Measurements from ENCODE around the gene TRIB2. TPM values are rescaled to one million over a fixed set of nuclear protein-coding genes. Genes with fewer than 3 reads are reported as not detected.

The TRIB2 gene
- total RNA-seq: 10 to 100 TPM in 5 of 6 experiments, 1 to 10 TPM in 1; 9.1 to 24.4 (median 15.3) TPM
- long read RNA-seq, partial matches to known transcripts: 0 of 1 reads
- long read RNA-seq, other reads (novel, unspliced or antisense): 1 of 1 reads

DNA sequence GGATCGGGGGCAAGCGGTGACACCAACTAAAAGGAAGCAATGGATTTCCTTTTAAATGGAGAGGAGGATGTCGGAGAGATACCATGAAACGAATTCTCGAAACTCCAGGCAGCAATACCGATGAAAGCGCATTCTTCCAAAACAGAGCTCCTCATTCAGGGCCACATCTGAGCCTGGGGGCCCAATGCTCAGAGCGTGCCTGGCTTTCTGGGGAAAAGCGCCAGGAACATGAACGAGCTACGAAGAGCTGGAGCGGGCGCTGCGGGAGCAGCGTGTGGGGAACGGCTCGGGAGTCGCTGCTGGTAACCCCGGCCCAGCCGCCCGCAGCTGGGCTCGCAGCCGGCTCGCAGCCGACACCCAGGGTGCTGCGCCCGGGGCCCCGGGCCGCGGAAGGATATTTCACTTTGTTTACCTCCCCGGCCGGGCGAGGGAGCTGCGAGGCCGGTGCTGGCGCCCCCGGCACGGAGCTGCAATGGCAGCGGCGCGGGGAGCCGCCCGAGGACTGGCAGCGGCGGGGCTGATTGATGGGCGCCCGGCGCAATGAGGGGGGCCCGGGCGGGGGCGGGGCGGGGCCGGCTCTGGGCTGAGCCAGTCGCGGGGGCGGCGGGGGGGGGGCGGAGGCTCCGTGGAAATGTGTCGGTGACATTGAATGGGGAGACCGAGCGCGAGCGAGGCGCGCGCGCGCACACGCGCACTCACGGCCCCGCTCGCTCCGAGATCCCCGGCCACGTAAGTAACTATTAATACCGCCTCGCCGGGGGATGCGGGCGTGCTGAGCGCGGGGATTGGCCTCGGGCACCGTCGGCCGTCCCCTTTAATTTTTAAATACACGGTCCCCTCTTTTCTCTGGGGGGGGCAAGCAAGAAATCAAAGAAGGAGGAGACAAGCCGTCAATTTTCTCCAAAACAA, at the start of gene TRIB2:
Gene TRIB2 (plus strand): TSS at position 655 of the 909 bp plus-strand sequence. CDS start 1,372 bp downstream, outside the sequence.
- intact Hi-C loops (cut with DNase I): no loop called here
- Histone ChIP-seq H3K9me3 (no peaks in the 10 kb centered on the region), H3K4me1 (peaks cover 0 to 22% (median 0%) of the 10 kb centered on the region in 4 donors), H3K27ac (peak within 1 kb of the TSS; percentile 91 to 95 (median 95)), H3K27me3 (no peaks in the 10 kb centered on the region), H3K36me3 (no peaks in the 10 kb centered on the region), H3K4me3 (peak within 1 kb of the TSS; percentile 68 to 77 (median 73))
- ATAC-seq (peak; percentile 74 to 91 (median 84)), DNase-seq (peak; percentile 90 to 94 (median 91))
- TF ChIP-seq, protein P1, sequence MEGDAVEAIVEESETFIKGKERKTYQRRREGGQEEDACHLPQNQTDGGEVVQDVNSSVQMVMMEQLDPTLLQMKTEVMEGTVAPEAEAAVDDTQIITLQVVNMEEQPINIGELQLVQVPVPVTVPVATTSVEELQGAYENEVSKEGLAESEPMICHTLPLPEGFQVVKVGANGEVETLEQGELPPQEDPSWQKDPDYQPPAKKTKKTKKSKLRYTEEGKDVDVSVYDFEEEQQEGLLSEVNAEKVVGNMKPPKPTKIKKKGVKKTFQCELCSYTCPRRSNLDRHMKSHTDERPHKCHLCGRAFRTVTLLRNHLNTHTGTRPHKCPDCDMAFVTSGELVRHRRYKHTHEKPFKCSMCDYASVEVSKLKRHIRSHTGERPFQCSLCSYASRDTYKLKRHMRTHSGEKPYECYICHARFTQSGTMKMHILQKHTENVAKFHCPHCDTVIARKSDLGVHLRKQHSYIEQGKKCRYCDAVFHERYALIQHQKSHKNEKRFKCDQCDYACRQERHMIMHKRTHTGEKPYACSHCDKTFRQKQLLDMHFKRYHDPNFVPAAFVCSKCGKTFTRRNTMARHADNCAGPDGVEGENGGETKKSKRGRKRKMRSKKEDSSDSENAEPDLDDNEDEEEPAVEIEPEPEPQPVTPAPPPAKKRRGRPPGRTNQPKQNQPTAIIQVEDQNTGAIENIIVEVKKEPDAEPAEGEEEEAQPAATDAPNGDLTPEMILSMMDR (IDR thresholded peaks at IDR 0.05): no peak
- TF ChIP-seq POLR2A (IDR thresholded peaks at IDR 0.05): peak; percentile 53
- 0% methylated on average over 8 of the region's 90 CpGs for WGBS (ENCODE audit: insufficient coverage, low coverage, low lambda C conversion rate, missing lambda C conversion rate)

DNA sequence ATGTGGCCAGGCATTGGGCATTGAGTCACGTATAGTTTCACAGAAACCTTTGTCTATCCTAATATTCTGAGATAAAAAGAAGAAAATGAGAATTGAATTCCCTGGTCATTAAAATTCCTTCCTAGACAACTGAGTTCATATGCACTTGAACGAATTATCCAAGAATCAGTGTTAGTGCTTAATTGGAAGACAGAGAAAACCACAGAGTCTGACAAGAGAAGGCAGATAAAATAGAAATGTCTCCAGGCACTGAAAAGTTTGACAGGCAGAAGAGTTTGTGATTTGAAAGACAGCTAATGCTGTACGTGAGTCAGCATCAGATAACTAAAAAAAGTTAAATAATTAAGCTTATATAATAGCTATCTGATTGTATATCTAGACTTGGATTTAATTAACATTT, 47.7 kb upstream of the TRIB2 start:
- TF ChIP-seq, protein P1 (IDR thresholded peaks at IDR 0.05): no peak
- TF ChIP-seq POLR2A (IDR thresholded peaks at IDR 0.05): no peak
- no peaks in the 10 kb centered on the region for H3K27me3 ChIP-seq
- ATAC-seq (no peak), DNase-seq (no peak)
- H3K27ac ChIP-seq: no peak overlapping the region
- H3K4me1 ChIP-seq: no peaks in the 10 kb centered on the region
- no peak overlapping the region for H3K4me3 ChIP-seq
- intact Hi-C loops (cut with DNase I): no loop called here
- H3K9me3 ChIP-seq: peaks cover 0 to 6% (median 0%) of the 10 kb centered on the region in 4 donors
- no peaks in the 10 kb centered on the region for H3K36me3 ChIP-seq
- WGBS (ENCODE audit: insufficient coverage, low coverage, low lambda C conversion rate, missing lambda C conversion rate): 63% methylated on average over 3 of the region's 3 CpGs

DNA sequence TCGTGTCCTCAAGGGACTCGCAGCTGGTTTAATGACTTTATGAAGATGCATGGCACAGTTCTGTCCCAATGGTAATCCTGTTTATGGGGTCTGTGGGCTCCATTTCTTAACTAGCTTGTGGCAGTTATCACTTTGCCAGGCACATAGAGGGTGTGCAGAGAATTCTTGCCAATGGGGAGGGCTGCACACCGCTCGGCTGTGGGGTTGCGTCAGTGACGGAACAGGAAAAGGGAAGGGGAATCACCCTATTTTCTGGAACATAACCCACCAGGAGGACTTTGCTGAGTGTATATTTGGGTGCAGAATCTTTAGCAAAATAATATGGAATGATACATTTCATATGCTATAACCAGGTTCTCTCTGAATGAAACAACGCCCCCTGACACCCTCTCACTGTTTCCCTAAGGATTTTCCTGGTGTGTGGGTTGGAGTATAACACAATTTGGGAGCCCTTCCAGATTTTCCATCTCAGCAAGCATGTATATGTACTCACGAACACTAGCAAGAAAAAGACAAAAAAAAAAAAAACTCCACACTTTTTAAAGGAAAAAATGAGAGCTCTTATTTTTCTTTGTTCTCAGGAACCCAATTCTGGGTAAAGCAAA, 43.9 kb upstream of the TRIB2 start:
- DNase-seq (no peak), ATAC-seq (no peak)
- intact Hi-C loops (cut with DNase I): no loop called here
- H3K27me3 ChIP-seq: no peaks in the 10 kb centered on the region
- H3K9me3 ChIP-seq: no peaks in the 10 kb centered on the region
- TF ChIP-seq POLR2A (IDR thresholded peaks at IDR 0.05): no peak
- TF ChIP-seq, protein P1 (IDR thresholded peaks at IDR 0.05): no peak
- WGBS (ENCODE audit: insufficient coverage, low coverage, low lambda C conversion rate, missing lambda C conversion rate): 74% methylated on average over 6 of the region's 8 CpGs
- no peaks in the 10 kb centered on the region for H3K36me3 ChIP-seq
- no peak overlapping the region for H3K27ac ChIP-seq
- no peaks in the 10 kb centered on the region for H3K4me1 ChIP-seq
- no peak overlapping the region for H3K4me3 ChIP-seq

DNA sequence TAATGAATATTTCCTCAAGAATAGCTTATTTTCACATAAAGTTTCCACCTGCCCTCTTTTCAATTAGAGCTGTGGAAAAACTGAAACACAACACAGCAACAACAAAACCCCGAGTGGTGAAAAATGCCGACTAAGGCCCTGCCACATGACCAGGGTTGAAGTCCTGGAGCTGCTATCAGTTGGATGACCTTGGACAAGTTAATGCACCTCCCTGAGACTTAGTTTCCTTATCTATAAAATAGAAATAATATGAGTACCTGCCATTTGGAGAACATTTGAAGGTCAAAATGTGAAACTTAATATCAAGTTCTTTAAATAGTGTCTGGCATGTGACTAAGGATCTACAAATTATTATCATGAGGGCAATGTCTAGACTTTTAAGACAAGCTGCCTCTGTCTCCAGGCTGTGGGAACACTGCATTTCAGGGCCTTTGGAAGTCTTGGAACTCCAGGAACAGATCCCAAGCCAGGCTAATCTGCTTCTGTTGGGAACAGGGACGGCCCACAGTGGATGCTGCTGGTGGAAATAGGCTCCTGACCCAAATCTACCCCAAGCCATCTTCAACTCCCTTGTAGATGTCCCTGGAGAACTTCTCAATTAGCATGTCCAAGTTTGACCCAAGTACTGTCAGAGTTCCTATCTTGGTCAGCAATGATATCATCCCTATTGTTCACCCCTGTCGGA, 42.0 kb upstream of the TRIB2 start:
- Histone ChIP-seq H3K9me3 (no peaks in the 10 kb centered on the region), H3K36me3 (no peaks in the 10 kb centered on the region), H3K27ac (no peak overlapping the region), H3K27me3 (no peaks in the 10 kb centered on the region), H3K4me3 (no peak overlapping the region), H3K4me1 (no peaks in the 10 kb centered on the region)
- intact Hi-C loops (cut with DNase I): no loop called here
- ATAC-seq (no peak), DNase-seq (no peak)
- 57% methylated on average over 3 of the region's 4 CpGs for WGBS (ENCODE audit: insufficient coverage, low coverage, low lambda C conversion rate, missing lambda C conversion rate)
- TF ChIP-seq, protein P1 (IDR thresholded peaks at IDR 0.05): no peak
- TF ChIP-seq POLR2A (IDR thresholded peaks at IDR 0.05): no peak

Measured in right lobe of liver (tissue), 6 donors.